Left ventricle myocardium superior (tissue), 1 donor: ENCODE results near the gene PI4K2A. TPM values are rescaled to one million over a fixed set of nuclear protein-coding genes. Genes with fewer than 3 reads are reported as not detected.
"Not testable (repeated sequence)": the region's sequence is repeated elsewhere in the genome, so short reads cannot be mapped to it uniquely, and the experiment has no call there.

Source experiments
- ATAC-seq: fragments of 200-7000 bp; cut with Tn5 transposase; one replicate; pipeline ENCODE4 v1.9.1; 2020; ENCODE audit warnings: mild to moderate bottlenecking, moderate library complexity
- DNase-seq: peaks from one replicate; pipeline ENCODE4 v3.0.0-alpha.2; 2020
- intact Hi-C: fragments of 100-400 bp; cut with micrococcal nuclease; formaldehyde crosslinking; loops from one replicate; pipeline ENCODE4 v1.11.0; 2022
- total RNA-seq: library from RNA; stranded (reverse); fragmentation: NEBNext Ultra II Directional; extraction: Animal tissue kit (Norgen Biotek cat#: 25700); gene quantifications from one replicate; pipeline ENCODE4 v1.2.1, GENCODE V29; 2021
- donor health status: DM: no; HTN: yes; CAD: no; lungs with severe emphysema.

The PI4K2A gene
- total RNA-seq, 1 donor from 2014 or later = 10.2 TPM

- intact Hi-C loops = no loop called here
- DNase-seq = no peak
- no peak for ATAC-seq
These were observed 12.2 kb upstream of the PI4K2A start for GRCh38 chr10:97628228-97628627.

- ATAC-seq (no peak), DNase-seq (no peak)
- intact Hi-C loops = no loop called here
These were observed 11.2 kb upstream of the PI4K2A start for GRCh38 chr10:97629289-97629688.

GRCh38 chr10:97631098-97631497 lies 9.4 kb upstream of the PI4K2A start:
- no peak for DNase-seq
- intact Hi-C loops = no loop called here
- ATAC-seq = no peak

- peak; percentile 99 for ATAC-seq
- intact Hi-C loops = no loop called here
- peak; percentile 96 for DNase-seq
These were observed 7.3 kb upstream of the PI4K2A start, which contains the start of gene MORN4 for GRCh38 chr10:97632949-97633884. Gene MORN4, minus strand, starts transcription at chr10:97633500. Its CDS starts 13,847 bp downstream, at chr10:97619653.

- peak; percentile 1 for ATAC-seq
- intact Hi-C loops = no loop called here
These were observed 6.5 kb upstream of the PI4K2A start for GRCh38 chr10:97633921-97634320.

GRCh38 chr10:97635577-97635976 lies 4.9 kb upstream of the PI4K2A start:
- ATAC-seq (no peak), DNase-seq (no peak)
- intact Hi-C loops = no loop called here

More at GRCh38 chr10:97633921-97634320, 6.5 kb upstream of the PI4K2A start:
- DNase-seq = no peak

GRCh38 chr10:97639090-97639489 lies 1.4 kb upstream of the PI4K2A start:
- intact Hi-C loops, ATAC-seq, DNase-seq: not testable (repeated sequence)

GRCh38 chr10:97640868-97641811 lies 669 bp downstream of the PI4K2A start:
- DNase-seq (peak; percentile 42), ATAC-seq (peak; percentile 58)
- intact Hi-C loops = no loop called here

- DNase-seq, ATAC-seq, intact Hi-C loops: not testable (repeated sequence)
These were observed 2.1 kb downstream of the PI4K2A start for GRCh38 chr10:97642471-97643159.

GRCh38 chr10:97643441-97643985 lies 3.0 kb downstream of the PI4K2A start:
- intact Hi-C loops = no loop called here
- DNase-seq = no peak
- ATAC-seq = no peak

- intact Hi-C loops = no loop called here
- DNase-seq (no peak), ATAC-seq (no peak)
These were observed 4.5 kb downstream of the PI4K2A start for GRCh38 chr10:97644936-97645335.

GRCh38 chr10:97647556-97647955 lies 7.1 kb downstream of the PI4K2A start:
- DNase-seq = no peak
- intact Hi-C loops = no loop called here
- no peak for ATAC-seq

- peak; percentile 82 for ATAC-seq
- intact Hi-C loops = no loop called here
- DNase-seq = no peak
These were observed 8.3 kb downstream of the PI4K2A start for GRCh38 chr10:97648562-97649404.

GRCh38 chr10:97649405-97649750 lies 8.9 kb downstream of the PI4K2A start:
- intact Hi-C loops, ATAC-seq, DNase-seq: not testable (repeated sequence)

GRCh38 chr10:97650726-97651125 lies 10.3 kb downstream of the PI4K2A start:
- no peak for DNase-seq
- intact Hi-C loops = no loop called here
- no peak for ATAC-seq

GRCh38 chr10:97651773-97652172 lies 11.3 kb downstream of the PI4K2A start:
- ATAC-seq = no peak
- intact Hi-C loops = no loop called here
- no peak for DNase-seq

GRCh38 chr10:97656777-97657176 lies 16.3 kb downstream of the PI4K2A start:
- intact Hi-C loops = no loop called here
- no peak for ATAC-seq
- DNase-seq = no peak

- intact Hi-C loops = no loop called here
- no peak for ATAC-seq
- no peak for DNase-seq
These were observed 19.1 kb downstream of the PI4K2A start for GRCh38 chr10:97659589-97659988.
